ENCODE results near the gene DKC1. TPM values are rescaled to one million over a fixed set of nuclear protein-coding genes. Genes with fewer than 3 reads are reported as not detected.
A peak's percentile ranks its signal among the peaks of the same experiment; 100 is the strongest.

DKC1 gene
- total and polyA plus RNA-seq, 2 donors from 2014 or later: 21.7 to 35.7 TPM

GRCh38 chrX:154732421-154733065, 30.1 kb upstream of the DKC1 start:
- FAIRE-seq (no peak), DNase-seq (peak in 2 of 5 donors; percentile 21 to 32)
- Histone ChIP-seq H3K27ac (ENCODE audit: low read depth in 2 of 2, low read length in 2 of 2) (peak overlapping the region in 1 of 2 donors; percentile 23), H3K4me1 (ENCODE audit: control insufficient read depth in 2 of 3, insufficient read depth in 2 of 3, low read depth in 1 of 3, low read length in 3 of 3) (peaks cover 0 to 41% (median 26%) of the 10 kb centered on the region in 3 donors), H3K36me3 (ENCODE audit: control insufficient read depth in 2 of 3, insufficient read depth in 3 of 3, low read length in 3 of 3) (no peaks in the 10 kb centered on the region), H3K4me3 (ENCODE audit: low read length in 3 of 3) (no peak overlapping the region), H3K27me3 (ENCODE audit: control insufficient read depth, insufficient read depth, low read length) (no peaks in the 10 kb centered on the region), H3K9ac (ENCODE audit: low read length in 3 of 3) (no peak overlapping the region), H3K9me3 (ENCODE audit: control insufficient read depth in 2 of 3, insufficient read depth in 1 of 3, low read length in 3 of 3) (no peaks in the 10 kb centered on the region)
- intact Hi-C loops (cut with DNase I): no loop called here
- no peak for TF ChIP-seq CTCF (IDR thresholded peaks at IDR 0.05; ENCODE audit: borderline replicate concordance, extremely low read depth, insufficient read depth)

- H3K4me1 ChIP-seq (ENCODE audit: control insufficient read depth in 2 of 3, insufficient read depth in 2 of 3, low read depth in 1 of 3, low read length in 3 of 3): peaks cover 0 to 36% (median 25%) of the 10 kb centered on the region in 3 donors
- H3K9ac ChIP-seq (ENCODE audit: low read length in 3 of 3): no peak overlapping the region
- H3K27ac ChIP-seq (ENCODE audit: low read depth in 2 of 2, low read length in 2 of 2): no peak overlapping the region
- H3K9me3 ChIP-seq (ENCODE audit: control insufficient read depth in 2 of 3, insufficient read depth in 1 of 3, low read length in 3 of 3): no peaks in the 10 kb centered on the region
- no peak for TF ChIP-seq CTCF (IDR thresholded peaks at IDR 0.05; ENCODE audit: borderline replicate concordance, extremely low read depth, insufficient read depth)
- intact Hi-C loops (cut with DNase I): no loop called here
- DNase-seq: no peak
- FAIRE-seq: no peak
- H3K4me3 ChIP-seq (ENCODE audit: low read length in 3 of 3): no peak overlapping the region
- no peaks in the 10 kb centered on the region for H3K36me3 ChIP-seq (ENCODE audit: control insufficient read depth in 2 of 3, insufficient read depth in 3 of 3, low read length in 3 of 3)
- no peaks in the 10 kb centered on the region for H3K27me3 ChIP-seq (ENCODE audit: control insufficient read depth, insufficient read depth, low read length)
Measured at GRCh38 chrX:154733066-154733425, 29.6 kb upstream of the DKC1 start.

DNA sequence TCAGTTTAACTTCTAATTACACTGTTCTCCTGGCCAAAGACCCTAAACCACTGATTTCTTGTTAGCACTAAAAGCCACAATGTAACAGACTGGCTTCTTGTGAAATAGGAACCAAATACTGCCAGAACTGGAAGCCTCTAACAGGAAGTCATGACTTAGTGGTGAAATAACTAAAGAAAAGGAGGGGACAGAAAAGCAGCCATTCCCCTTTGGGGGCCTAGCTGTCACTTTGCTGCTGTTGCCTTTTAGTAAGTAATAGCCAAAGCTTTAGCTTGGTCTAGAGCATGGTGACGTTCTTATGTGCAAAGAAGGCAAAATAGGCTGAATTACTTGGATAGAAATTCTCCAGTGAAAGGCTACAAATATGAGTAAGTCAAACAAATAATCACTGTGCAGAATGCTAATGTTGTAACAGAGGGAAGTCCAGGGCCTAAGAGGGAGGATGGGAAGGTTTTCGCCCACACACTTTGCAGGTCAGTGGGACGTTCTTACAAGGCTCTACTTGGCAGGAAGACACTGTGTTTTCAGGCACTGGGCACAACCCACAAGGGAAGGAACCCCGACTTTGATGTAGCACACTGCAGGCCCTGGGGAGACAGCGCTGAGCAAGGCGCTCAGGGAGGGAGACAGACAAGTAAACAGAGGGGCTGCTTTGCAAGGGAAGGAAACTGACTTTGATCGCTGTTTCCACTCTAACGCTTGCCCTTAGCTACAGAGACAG, 28.4 kb upstream of the DKC1 start:
- FAIRE-seq: no peak
- peaks cover 0 to 25% (median 23%) of the 10 kb centered on the region in 3 donors for H3K4me1 ChIP-seq (ENCODE audit: control insufficient read depth in 2 of 3, insufficient read depth in 2 of 3, low read depth in 1 of 3, low read length in 3 of 3)
- H3K9ac ChIP-seq (ENCODE audit: low read length in 3 of 3): no peak overlapping the region

More for the DNA sequence above, 28.4 kb upstream of the DKC1 start:
- no peaks in the 10 kb centered on the region for H3K36me3 ChIP-seq (ENCODE audit: control insufficient read depth in 2 of 3, insufficient read depth in 3 of 3, low read length in 3 of 3)
- peak overlapping the region; percentile 51 to 89 for H3K27ac ChIP-seq (ENCODE audit: low read depth in 2 of 2, low read length in 2 of 2)
- DNase-seq: no peak
- TF ChIP-seq CTCF (IDR thresholded peaks at IDR 0.05; ENCODE audit: borderline replicate concordance, extremely low read depth, insufficient read depth): no peak
- H3K27me3 ChIP-seq (ENCODE audit: control insufficient read depth, insufficient read depth, low read length): no peaks in the 10 kb centered on the region
- no peaks in the 10 kb centered on the region for H3K9me3 ChIP-seq (ENCODE audit: control insufficient read depth in 2 of 3, insufficient read depth in 1 of 3, low read length in 3 of 3)
- no peak overlapping the region for H3K4me3 ChIP-seq (ENCODE audit: low read length in 3 of 3)
- intact Hi-C loops (cut with DNase I): no loop called here

Measured in kidney (tissue), 14 donors.